GM21528 (cell line): Measurements from ENCODE around the gene DAPK3.
A peak's percentile ranks its signal among the peaks of the same experiment; 100 is the strongest.
"Not testable (repeated sequence)": the region's sequence is repeated elsewhere in the genome, so short reads cannot be mapped to it uniquely, and the experiment has no call there.

Experiments used
- ATAC-seq: cut with Tn5 transposase; IDR thresholded peaks from one replicate; pipeline ENCODE4 v1.9.1; 2021; ENCODE audit warnings: mild to moderate bottlenecking, moderate library complexity; ENCODE audit not compliant: unreplicated experiment, low FRiP score

DAPK3 gene

DNA sequence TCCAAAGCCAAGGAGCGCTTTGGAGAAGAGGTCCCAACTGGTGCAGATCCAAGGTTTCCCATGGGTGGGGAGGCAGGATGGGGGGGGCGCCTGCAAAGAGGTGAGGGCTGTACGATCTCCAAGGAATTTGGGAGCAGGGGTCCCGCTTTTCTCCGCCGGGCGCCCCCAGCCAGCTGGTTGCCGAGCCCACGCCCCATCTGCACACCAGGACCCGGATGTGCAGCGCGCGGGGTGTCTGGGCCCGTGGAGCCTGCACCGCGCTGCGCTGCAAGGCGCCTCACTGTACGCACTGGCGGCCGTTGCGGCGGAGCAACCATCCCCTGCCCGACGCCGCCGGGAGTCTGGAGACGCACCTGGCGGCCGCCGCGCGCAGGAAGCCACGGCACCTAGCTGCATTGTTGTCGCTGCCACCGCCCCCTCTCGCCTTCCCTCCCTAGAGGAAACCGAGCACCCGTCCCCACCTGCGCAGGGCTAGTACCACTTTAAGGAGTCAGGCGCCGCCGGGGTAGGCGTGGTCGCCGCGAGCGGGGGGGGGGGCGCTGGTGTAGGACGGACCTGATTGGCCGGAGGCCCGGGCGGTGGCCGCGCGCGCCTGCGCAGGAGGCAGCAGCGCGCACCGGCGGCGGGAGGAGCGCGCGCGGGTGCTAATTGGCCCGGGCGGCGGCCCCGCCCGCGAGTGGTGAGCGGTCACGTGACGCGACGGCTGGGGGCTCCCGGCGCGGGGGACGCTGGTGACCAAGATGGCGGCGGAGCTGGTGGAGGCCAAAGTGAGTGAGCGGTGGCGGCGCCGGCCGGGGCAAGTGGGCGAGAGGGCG, 36.3 kb upstream of the DAPK3 start, which contains the start of gene PIAS4:
Gene PIAS4, plus strand, starts transcription at position 716 of the 815 bp plus-strand sequence. Its CDS starts 25 bp downstream, at position 741.
- peak; percentile 70 for ATAC-seq

- not testable (repeated sequence) for ATAC-seq
Observed at GRCh38 chr19:4005436-4005835, 34.5 kb upstream of the DAPK3 start.

DNA sequence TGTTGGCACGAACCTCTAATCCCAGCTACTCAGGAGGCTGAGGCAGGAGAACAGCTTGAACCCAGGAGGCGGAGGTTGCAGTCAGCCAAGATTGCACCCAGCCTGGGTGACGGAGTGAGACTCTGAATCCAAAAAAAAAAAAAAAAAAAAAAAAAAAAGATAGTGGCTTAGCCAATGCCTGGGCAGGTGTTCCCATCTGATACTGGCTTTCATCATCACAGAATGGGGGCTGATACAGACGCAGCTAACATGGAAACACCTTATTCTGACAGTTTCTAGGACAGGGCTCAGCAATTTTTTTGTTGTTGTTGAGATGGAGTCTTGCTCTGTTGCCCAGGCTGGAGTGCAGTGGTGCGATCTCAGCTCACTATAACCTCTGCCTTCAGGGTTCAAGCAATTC, 29.9 kb upstream of the DAPK3 start:
- ATAC-seq, result not testable (repeated sequence)

DNA sequence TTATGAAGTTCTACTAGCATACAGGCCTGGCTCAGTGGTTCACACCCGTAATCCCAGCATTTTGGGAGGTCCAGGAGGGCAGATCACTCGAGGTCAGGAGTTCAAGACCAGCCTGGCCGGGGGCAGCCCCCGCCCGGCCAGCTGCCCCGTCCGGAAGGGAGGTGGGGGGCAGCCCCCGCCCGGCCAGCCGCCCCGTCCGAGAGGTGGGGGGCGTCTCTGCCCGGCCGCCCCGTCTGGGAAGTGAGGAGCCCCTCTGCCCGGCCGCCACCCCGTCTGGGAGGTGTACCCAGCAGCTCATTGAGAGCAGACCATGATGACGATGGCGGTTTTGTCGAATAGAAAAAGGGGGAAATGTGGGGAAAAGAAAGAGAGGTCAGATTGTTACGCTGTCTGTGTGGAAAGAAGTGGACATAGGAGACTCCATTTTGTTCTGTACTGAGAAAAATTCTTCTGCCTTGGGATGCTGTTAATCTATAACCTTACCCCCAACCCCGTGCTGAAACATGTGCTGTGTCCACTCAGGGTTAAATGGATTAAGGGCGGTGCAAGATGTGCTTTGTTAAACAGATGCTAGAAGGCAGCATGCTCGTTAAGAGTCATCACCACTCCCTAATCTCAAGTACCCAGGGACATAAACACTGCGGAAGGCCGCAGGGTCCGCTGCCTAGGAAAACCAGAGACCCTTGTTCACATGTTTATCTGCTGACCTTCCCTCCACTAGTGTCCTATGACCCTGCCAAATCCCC, 27.9 kb upstream of the DAPK3 start:
- ATAC-seq, result not testable (repeated sequence)

DNA sequence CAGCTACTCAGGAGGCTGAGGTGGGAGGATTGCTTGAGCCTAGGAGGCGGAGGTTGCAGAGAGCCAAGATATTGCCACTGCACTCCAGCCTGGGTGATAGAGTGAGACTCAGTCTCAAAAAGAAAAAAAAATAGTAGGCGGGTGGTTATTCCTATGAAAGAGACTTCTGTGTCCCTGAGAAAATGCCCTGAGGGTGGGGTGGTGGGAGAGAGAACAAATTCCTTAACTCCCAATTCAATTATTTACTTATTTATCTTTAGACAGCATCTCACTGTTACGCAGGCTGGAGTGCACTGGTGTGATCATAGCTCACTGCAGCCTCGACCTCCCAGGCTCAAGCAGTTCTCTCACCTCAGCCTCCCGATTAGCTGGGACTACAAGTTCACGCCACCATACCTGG, 24.7 kb upstream of the DAPK3 start:
- no peak for ATAC-seq

DNA sequence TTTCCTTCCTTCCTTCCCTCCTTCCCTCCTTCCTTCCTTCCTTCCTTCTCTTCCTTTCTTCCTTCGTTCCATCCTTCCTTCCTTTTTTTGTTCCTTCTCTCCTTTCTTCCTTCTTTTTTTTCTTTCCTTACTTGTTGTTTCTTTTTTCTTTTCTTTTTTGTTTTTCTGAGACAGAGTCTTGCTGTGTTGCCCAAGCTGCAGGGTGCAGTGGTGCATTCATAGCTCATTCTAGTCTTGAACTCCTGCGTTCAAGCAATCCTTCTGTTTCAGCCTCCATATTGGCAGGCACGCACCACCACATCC, 19.9 kb upstream of the DAPK3 start:
- no peak for ATAC-seq

DNA sequence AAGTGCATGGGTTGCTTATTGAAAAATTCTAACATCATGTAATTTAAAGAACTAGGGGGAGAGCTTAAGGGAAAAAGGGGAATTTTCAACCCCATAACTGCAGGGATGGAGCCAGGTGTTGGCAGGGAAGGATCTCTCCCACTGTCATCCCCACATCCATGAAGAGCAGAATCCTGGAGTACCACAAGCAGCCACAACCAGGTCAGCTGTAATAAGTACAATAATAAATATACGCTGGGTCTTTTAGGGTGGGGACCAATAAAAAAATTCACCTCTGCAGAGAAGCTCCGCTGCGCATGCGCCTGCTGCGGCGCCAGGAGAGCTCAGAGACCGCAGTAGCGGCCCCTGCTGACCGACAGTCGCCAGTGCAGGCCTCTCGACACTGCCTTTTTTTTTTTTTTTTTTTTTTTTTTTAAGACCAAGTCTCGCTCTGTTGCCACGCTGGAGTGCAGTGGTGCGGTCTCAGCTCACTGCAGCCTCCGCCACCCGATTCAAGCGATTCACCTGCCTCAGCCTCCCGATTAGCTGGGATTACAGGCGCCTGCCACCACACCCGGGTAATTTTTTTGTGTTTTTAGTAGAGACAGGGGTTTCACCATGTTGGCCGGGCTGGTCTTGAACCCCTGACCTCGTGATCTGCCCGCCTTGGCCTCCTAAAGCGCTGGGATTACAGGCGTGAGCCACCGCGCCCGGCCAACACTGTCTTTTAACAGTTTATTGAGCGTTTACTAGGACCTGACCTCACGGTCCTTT, 16.9 kb upstream of the DAPK3 start:
- peak; percentile 40 for ATAC-seq

DNA sequence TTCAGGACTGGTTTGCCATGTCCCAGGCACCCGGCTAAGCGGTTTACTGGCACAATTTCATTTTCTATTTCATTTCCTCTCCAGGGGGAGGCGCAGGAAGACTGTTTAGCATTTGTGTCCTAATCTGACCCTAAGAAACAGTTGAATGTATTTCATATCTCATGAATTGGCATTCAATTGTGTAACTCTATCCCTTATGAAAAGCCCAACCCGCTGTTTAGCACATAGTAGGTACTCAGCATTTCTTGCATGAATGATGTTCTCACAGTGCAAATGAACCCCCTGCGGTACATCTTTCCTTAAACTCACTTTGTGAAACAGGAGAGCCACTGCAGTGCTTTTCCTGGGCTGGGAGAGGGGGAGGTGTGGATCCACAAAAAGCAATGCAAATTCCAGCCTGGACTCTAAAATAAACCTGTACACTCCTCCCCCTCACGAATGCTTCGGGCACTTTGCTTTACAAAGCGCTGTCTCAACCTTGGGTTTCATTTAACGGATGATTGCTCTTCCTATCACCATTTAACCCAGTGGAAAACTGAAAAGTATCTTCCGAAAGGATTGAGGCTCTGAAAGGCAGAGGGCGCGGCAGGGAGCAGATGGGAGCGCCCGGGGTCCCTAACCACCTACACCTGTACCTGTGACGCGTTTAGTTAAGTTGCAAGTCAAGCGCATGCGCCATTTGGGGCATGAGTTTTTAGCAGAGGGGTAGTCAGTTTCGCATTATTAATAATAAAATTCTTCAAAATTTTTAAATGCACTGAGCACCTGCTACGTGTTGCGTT, 15.6 kb upstream of the DAPK3 start:
- no peak for ATAC-seq

GRCh38 chr19:3985643-3986259, 14.9 kb upstream of the DAPK3 start:
- no peak for ATAC-seq

DNA sequence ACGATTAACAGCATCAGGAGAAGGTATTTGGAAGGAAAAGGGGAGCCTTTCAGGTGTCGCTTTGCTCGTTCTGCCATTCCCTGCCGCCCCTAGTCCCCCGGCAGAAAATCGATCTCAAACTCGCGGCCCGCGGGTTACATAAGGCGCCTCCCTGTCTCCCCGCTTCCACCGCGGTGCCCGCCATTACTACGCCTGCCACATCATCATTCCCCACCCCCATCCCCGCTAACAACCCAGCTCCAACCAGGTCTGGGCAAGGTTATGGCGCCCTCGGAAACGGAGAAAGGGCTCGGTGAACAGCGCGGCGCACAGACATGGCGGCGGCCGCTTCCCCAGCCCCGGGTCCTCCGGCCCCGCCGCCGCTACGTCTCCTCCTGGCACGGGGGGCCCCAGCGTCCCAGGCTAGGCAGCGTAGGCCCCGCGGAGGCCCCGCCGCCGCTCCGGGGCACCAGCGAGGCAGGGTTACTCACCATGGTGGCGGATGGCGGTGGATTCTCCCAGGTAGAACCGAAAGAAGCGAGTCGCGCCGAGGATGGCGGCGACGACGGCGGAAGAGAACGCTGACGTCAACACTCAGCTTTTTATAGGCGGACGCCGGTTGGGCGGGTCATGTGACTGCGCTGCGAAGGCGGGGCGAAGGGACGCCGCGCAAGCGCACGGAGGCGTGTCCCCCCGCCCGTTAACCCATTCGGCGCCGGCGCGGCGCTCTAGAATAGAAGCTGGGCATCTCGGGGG, 14.2 kb upstream of the DAPK3 start, which contains the start of gene EEF2:
Gene EEF2, minus strand, starts transcription at position 556 of the 735 bp plus-strand sequence. Its CDS starts 83 bp downstream, at position 473.
- ATAC-seq, result peak; percentile 46

DNA sequence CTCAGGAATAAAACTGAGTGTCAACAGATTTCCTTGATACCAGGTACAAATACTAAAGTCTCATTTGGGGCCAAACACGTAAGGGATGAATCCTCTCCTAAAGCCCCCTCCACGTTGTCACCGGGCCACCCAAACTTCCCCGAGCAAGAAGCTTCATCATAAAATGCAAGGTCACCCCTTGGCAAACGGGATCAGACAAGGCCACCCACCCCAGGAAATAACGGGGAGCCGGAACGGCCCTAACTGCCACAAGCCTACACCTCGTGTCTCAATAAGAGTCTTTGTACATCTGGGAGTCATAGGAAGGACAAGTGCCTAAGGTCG, 13.6 kb upstream of the DAPK3 start:
- ATAC-seq, result no peak

GRCh38 chr19:3983936-3984583, 13.2 kb upstream of the DAPK3 start:
- no peak for ATAC-seq

GRCh38 chr19:3983542-3983914, 12.6 kb upstream of the DAPK3 start:
- no peak for ATAC-seq

DNA sequence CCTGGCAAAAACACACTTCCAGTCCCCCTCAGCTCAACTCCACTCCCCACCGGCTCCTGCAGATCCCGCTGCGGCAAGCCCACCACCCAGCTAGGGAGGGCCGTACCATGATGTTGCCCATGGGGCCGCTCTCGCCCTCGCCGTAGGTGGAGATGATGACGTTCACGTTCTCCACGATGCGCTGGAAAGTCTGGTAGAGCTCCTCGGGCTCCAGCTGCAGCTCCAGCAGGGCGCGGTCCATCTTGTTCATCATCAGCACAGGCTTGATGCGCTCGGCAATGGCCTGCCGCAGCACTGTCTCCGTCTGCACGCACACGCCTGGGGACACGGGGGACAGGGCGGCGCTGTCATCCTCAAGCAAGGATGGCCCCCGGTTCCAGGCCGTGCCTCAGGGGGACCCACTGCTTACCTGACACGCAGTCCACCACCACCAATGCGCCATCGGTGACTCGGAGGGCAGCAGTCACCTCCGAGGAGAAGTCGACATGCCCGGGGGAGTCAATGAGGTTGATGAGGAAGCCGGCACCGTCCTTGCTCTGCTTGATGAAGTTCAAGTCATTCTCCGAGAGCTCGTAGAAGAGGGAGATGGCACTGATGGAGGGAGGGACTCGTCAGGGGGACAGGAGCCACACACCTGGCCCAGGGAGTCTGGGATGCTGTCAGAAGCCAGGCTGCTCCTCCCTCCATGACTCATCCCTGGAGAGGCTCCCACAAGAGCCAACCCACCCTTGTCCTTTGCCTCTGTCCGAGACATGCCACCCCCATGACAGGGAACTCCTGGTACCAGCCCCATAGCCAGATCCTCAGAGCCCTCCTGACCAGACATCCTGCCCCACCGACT, 12.0 kb upstream of the DAPK3 start:
- no peak for ATAC-seq

GRCh38 chr19:3981736-3982681, 11.1 kb upstream of the DAPK3 start:
- no peak for ATAC-seq

DNA sequence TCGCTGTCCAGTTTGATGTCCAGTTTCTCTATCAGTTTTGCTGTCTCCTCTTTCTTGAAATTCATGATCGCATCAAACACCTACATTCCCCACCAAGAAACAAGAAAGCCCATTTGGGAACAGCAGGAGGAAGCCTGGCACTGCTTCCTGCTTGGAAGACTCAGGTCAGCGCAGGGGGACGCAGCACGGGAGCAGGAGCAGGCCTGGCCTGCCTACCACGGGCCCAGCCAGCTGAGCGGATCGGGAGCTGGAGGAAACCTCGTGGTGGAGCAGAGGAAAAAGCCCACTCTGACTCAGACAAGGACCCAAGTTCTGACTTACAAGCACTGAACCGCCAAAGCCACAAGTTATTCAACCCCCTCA, 10.5 kb upstream of the DAPK3 start:
- no peak for ATAC-seq
